K562 (cell line): ENCODE results near the gene FASTK. TPM values are rescaled to one million over a fixed set of nuclear protein-coding genes. Genes with fewer than 3 reads are reported as not detected.

ENCODE experiments used
- ARID1B ChIP-seq: fragments of 450-650 bp; IDR thresholded peaks from 2 replicates; pipeline ENCODE4 v1.6.1; 2016; ENCODE audit warnings: antibody characterized with exemption, mild to moderate bottlenecking, inconsistent platforms
- ARID2 ChIP-seq: fragments of 450-650 bp; IDR thresholded peaks from 2 replicates; pipeline ENCODE4 v1.6.1; 2017; ENCODE audit warnings: antibody characterized with exemption, mild to moderate bottlenecking
- CBFB ChIP-seq: sonication (generic); formaldehyde crosslinking; IDR thresholded peaks from 2 replicates; pipeline ENCODE4 v1.4.0; 2020; ENCODE audit warnings: mild to moderate bottlenecking, missing genetic modification reagents
- ELF1 ChIP-seq: fragments of 200-800 bp; sonication (Bioruptor generic); IDR thresholded peaks from 2 replicates; pipeline ENCODE4 v1.6.1; 2016; ENCODE audit warnings: missing genetic modification characterization, missing compliant biosample characterization
- HSF4 ChIP-seq: fragments of 250-450 bp; sonication (Bioruptor Pico); IDR thresholded peaks from 2 replicates; pipeline ENCODE4 v2.1.2; 2022; ENCODE audit warnings: mild to moderate bottlenecking, moderate library complexity, borderline replicate concordance
- MCM7 ChIP-seq, 2 experiments: fragments of 450-650 bp; IDR thresholded peaks; 2 replicates each; pipeline ENCODE4 v1.6.1; 2016 to 2018
- MED1 ChIP-seq: sonication (generic); formaldehyde crosslinking; IDR thresholded peaks from 2 replicates; pipeline ENCODE4 v1.8.1; 2023; ENCODE audit warnings: missing genetic modification reagents, borderline replicate concordance
- PHB ChIP-seq: fragments of 250-450 bp; sonication (Bioruptor Pico); IDR thresholded peaks from 2 replicates; pipeline ENCODE4 v1.5.0; 2021
- RAD51 ChIP-seq: fragments of 450-650 bp; IDR thresholded peaks from 2 replicates; pipeline ENCODE4 v1.7.1; 2016; ENCODE audit warnings: low read depth, mild to moderate bottlenecking, borderline replicate concordance
- RBM17 ChIP-seq: fragments of 200-400 bp; formaldehyde crosslinking; IDR thresholded peaks from 2 replicates; pipeline ENCODE4 v1.6.1; 2017; ENCODE audit warnings: low read depth, mild to moderate bottlenecking, low read length, borderline replicate concordance
- RFX7 ChIP-seq: fragments of 250-450 bp; sonication (Bioruptor Pico); IDR thresholded peaks from 2 replicates; pipeline ENCODE4 v1.5.1; 2021; ENCODE audit warnings: mild to moderate bottlenecking
- SETDB1 ChIP-seq: IDR thresholded peaks from one replicate; pipeline ENCODE4 v1.6.1; 2012; ENCODE audit warnings: low read length, control low read depth, inconsistent platforms
- UBTF ChIP-seq, 2 experiments: IDR thresholded peaks; 2 replicates each; pipeline ENCODE4 v1.6.1; 2012; ENCODE audit warnings: improper control_type of control experiment in 2 of 2, low read depth in 2 of 2, low read length in 2 of 2, borderline replicate concordance in 1 of 2
- ZNF507 ChIP-seq: conservative IDR thresholded peaks from 2 replicates; pipeline ENCODE4 v1.6.1; 2017; ENCODE audit warnings: missing genetic modification characterization, missing compliant biosample characterization
- ZNF699 ChIP-seq: fragments of 250-450 bp; sonication (Bioruptor Pico); IDR thresholded peaks from 2 replicates; pipeline ENCODE4 v1.8.0; 2021; ENCODE audit warnings: mild to moderate bottlenecking, moderate library complexity; ENCODE audit not compliant: insufficient replicate concordance
- ZNF766 ChIP-seq: fragments of 200-800 bp; sonication (Bioruptor generic); conservative IDR thresholded peaks from 2 replicates; pipeline ENCODE4 v1.6.1; 2016; ENCODE audit warnings: missing genetic modification characterization, missing compliant biosample characterization
- polyA plus RNA-seq, 8 experiments: library from polyadenylated mRNA; depleted of rRNA in 4 of 8; stranded (reverse) in 5 of 8; unstranded in 3 of 8; fragments of >200 nt; fragmentation: Nextera tagmentation in 2 of 8; fragmentation: Illumina TruSeq in 1 of 8; extraction: Ambion mirVana in 2 of 8; extraction: Trizol in 1 of 8; gene quantifications; 2 replicates each; pipeline versions ENCODE4 v1.2.1 to v1.2.3, GENCODE V29; 2011 to 2014; ENCODE audit warnings: inconsistent platforms in 1 of 8, missing spikeins in 1 of 8
- total RNA-seq, 7 experiments: library from RNA; depleted of rRNA in 6 of 7; stranded (reverse); fragments of >200 nt in 6 of 7; fragmentation: Illumina TruSeq in 2 of 7; extraction: Trizol in 2 of 7; gene quantifications; 2 replicates each; pipeline versions ENCODE4 v1.2.1 to v1.2.3, GENCODE V29; 2011 to 2021; ENCODE audit warnings: low replicate concordance in 1 of 7
- TF ChIP-seq, protein P1 (sequence below): sonication (generic); formaldehyde crosslinking; IDR thresholded peaks from 2 replicates; pipeline ENCODE4 v1.8.0; 2022; ENCODE audit warnings: mild to moderate bottlenecking, missing genetic modification reagents
- TF ChIP-seq, protein P2 (sequence below), 2 experiments: fragments of 150-350 bp in 1 of 2; IDR thresholded peaks; 2 replicates each; pipeline ENCODE4 v1.6.1; 2012 to 2016; ENCODE audit warnings: low read depth in 2 of 2, low read length in 2 of 2, mild to moderate bottlenecking in 1 of 2, moderate library complexity in 1 of 2

Gene FASTK
- total and polyA plus RNA-seq, 9 of the 15 experiments (the other 6 are each of a cell fraction or from before 2014, with no cell fraction given) = 0.51 to 150 (median 48.2) TPM

GRCh38 chr7:151061213-151062110, 19.1 kb downstream of the FASTK start (continued):
- TF ChIP-seq, protein P1, sequence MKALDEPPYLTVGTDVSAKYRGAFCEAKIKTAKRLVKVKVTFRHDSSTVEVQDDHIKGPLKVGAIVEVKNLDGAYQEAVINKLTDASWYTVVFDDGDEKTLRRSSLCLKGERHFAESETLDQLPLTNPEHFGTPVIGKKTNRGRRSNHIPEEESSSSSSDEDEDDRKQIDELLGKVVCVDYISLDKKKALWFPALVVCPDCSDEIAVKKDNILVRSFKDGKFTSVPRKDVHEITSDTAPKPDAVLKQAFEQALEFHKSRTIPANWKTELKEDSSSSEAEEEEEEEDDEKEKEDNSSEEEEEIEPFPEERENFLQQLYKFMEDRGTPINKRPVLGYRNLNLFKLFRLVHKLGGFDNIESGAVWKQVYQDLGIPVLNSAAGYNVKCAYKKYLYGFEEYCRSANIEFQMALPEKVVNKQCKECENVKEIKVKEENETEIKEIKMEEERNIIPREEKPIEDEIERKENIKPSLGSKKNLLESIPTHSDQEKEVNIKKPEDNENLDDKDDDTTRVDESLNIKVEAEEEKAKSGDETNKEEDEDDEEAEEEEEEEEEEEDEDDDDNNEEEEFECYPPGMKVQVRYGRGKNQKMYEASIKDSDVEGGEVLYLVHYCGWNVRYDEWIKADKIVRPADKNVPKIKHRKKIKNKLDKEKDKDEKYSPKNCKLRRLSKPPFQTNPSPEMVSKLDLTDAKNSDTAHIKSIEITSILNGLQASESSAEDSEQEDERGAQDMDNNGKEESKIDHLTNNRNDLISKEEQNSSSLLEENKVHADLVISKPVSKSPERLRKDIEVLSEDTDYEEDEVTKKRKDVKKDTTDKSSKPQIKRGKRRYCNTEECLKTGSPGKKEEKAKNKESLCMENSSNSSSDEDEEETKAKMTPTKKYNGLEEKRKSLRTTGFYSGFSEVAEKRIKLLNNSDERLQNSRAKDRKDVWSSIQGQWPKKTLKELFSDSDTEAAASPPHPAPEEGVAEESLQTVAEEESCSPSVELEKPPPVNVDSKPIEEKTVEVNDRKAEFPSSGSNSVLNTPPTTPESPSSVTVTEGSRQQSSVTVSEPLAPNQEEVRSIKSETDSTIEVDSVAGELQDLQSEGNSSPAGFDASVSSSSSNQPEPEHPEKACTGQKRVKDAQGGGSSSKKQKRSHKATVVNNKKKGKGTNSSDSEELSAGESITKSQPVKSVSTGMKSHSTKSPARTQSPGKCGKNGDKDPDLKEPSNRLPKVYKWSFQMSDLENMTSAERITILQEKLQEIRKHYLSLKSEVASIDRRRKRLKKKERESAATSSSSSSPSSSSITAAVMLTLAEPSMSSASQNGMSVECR (CRISPR knock-in tag) = no peak
- TF ChIP-seq HSF4 (CRISPR knock-in tag) (no peak), CBFB (CRISPR knock-in tag) (0 out of 2 replicates have a peak, but pooled peaks have one; percentile 3), SETDB1 (no peak), ELF1 (no peak), ZNF699 (no peak), ZNF507 (tag) (no peak), ARID1B (no peak), RAD51 (no peak), UBTF (IDR thresholded peaks at IDR 0.05; ENCODE audit: borderline replicate concordance in 1 of 2, low read depth in 2 of 2, low read length in 2 of 2) (no peak), ARID2 (no peak), MED1 (CRISPR knock-in tag) (no peak), PHB (no peak), RFX7 (no peak), MCM7 (IDR thresholded peaks at IDR 0.05) (no peak), ZNF766 (CRISPR knock-in tag) (no peak), RBM17 (no peak)
- TF ChIP-seq, protein P2, sequence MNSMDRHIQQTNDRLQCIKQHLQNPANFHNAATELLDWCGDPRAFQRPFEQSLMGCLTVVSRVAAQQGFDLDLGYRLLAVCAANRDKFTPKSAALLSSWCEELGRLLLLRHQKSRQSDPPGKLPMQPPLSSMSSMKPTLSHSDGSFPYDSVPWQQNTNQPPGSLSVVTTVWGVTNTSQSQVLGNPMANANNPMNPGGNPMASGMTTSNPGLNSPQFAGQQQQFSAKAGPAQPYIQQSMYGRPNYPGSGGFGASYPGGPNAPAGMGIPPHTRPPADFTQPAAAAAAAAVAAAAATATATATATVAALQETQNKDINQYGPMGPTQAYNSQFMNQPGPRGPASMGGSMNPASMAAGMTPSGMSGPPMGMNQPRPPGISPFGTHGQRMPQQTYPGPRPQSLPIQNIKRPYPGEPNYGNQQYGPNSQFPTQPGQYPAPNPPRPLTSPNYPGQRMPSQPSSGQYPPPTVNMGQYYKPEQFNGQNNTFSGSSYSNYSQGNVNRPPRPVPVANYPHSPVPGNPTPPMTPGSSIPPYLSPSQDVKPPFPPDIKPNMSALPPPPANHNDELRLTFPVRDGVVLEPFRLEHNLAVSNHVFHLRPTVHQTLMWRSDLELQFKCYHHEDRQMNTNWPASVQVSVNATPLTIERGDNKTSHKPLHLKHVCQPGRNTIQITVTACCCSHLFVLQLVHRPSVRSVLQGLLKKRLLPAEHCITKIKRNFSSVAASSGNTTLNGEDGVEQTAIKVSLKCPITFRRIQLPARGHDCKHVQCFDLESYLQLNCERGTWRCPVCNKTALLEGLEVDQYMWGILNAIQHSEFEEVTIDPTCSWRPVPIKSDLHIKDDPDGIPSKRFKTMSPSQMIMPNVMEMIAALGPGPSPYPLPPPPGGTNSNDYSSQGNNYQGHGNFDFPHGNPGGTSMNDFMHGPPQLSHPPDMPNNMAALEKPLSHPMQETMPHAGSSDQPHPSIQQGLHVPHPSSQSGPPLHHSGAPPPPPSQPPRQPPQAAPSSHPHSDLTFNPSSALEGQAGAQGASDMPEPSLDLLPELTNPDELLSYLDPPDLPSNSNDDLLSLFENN (IDR thresholded peaks at IDR 0.05; ENCODE audit: low read depth in 2 of 2, low read length in 2 of 2) = no peak
